ENCODE data around the gene LRMDA. TPM values are rescaled to one million over a fixed set of nuclear protein-coding genes. Genes with fewer than 3 reads are reported as not detected.

The LRMDA gene
- total and polyA plus RNA-seq, 2 donors (not counting 3 experiments of a cell fraction or from before 2014, with no cell fraction given), result 9.7 to 18.0 TPM

GRCh38 chr10:75937823-75938222, 506.4 kb downstream of the LRMDA start:
- dilution Hi-C loops (cut with MboI; ENCODE audit: extremely low pct_ligation_motif_present, low sequenced_read_pairs), result no loop called here
- CTCF ChIA-PET, result interaction anchor here (2.0 kb wide), 1 partner anchor 11 kb away, joined by 5 read pairs; no protein-coding TSS in a partner anchor
- Histone ChIP-seq H3K27me3 (ENCODE audit: control insufficient read depth in 2 of 2, insufficient read depth in 2 of 2, low read length in 2 of 2) (no peaks in the 10 kb centered on the region), H3K4me1 (ENCODE audit: control insufficient read depth, extremely low read depth, insufficient read depth, low read length) (no peaks in the 10 kb centered on the region), H4K20me1 (replicated peaks; ENCODE audit: control insufficient read depth, extremely low read depth, insufficient read depth, low read length) (no peaks in the 10 kb centered on the region), H3K36me3 (ENCODE audit: control insufficient read depth in 2 of 2, extremely low read depth in 1 of 2, insufficient read depth in 2 of 2, low read length in 2 of 2) (no peaks in the 10 kb centered on the region), H3K9me1 (replicated peaks; ENCODE audit: control insufficient read depth, extremely low read depth, insufficient read depth, low read length) (no peaks in the 10 kb centered on the region), H3K9me3 (replicated peaks; ENCODE audit: control insufficient read depth, insufficient read depth, low read length) (no peaks in the 10 kb centered on the region), H3K4me2 (ENCODE audit: insufficient read depth, low read length) (no peak overlapping the region), H3K4me3 (replicated peaks in 1 of 3; ENCODE audit: insufficient read depth in 1 of 3, low read depth in 1 of 3, low read length in 3 of 3) (no peak overlapping the region), H3K27ac (ENCODE audit: insufficient read depth, low read depth, low read length) (no peak overlapping the region), H3K79me2 (ENCODE audit: control insufficient read depth, insufficient read depth, low read length) (no peaks in the 10 kb centered on the region), H3K9ac (replicated peaks; ENCODE audit: extremely low read depth, insufficient read depth, low read length) (no peak overlapping the region), H2AFZ (ENCODE audit: low read depth, low read length) (no peak overlapping the region)
- POLR2A ChIA-PET, result no interaction called here
- DNase-seq (ENCODE audit: low read depth, low spot score), result no peak
- FAIRE-seq, result no peak
- TF ChIP-seq FOS (IDR thresholded peaks at IDR 0.05; ENCODE audit: borderline replicate concordance, insufficient read depth, low read length) (no peak), JUN (IDR thresholded peaks at IDR 0.05; ENCODE audit: borderline replicate concordance, insufficient read depth, insufficient read length, low read depth) (no peak), EZH2 (IDR thresholded peaks at IDR 0.05; ENCODE audit: borderline replicate concordance, low read depth, low read length, severe bottlenecking) (no peak), POLR2A (IDR thresholded peaks at IDR 0.05; ENCODE audit: low read depth, low read length) (no peak), POLR2AphosphoS5 (IDR thresholded peaks at IDR 0.05; ENCODE audit: insufficient read depth, low read depth, low read length) (no peak), CTCF (IDR thresholded peaks at IDR 0.05; ENCODE audit: extremely low read depth in 1 of 2, insufficient read depth in 1 of 2, low read depth in 1 of 2, low read length in 2 of 2) (no peak), MAX (IDR thresholded peaks at IDR 0.05; ENCODE audit: insufficient read depth, insufficient read length) (no peak), MYC (IDR thresholded peaks at IDR 0.05; ENCODE audit: low read depth, low read length) (no peak), GATA2 (IDR thresholded peaks at IDR 0.05; ENCODE audit: insufficient read depth, insufficient read length, low read depth, low read length) (no peak)
- intact Hi-C loops (cut with micrococcal nuclease), result no loop called here
- no TSS peak for BruUV-seq (replicated peaks)
